GM13976 (cell line): Measurements from ENCODE around the gene SLC9A5.

Experiments used
- DNase-seq: peaks from one replicate; pipeline ENCODE4 v3.0.0; 2012; ENCODE audit warnings: low spot score
- CTCF ChIP-seq: IDR thresholded peaks from 2 replicates; pipeline ENCODE4 v1.5.1; 2012; ENCODE audit warnings: borderline replicate concordance, mild to moderate bottlenecking; ENCODE audit not compliant: insufficient read depth; ENCODE audit errors: extremely low read depth, missing control alignments, control extremely low read depth
- in situ Hi-C: fragments of 300-500 bp; cut with MboI; formaldehyde crosslinking; loops from one replicate; pipeline ENCODE4 v1.12.0; 2022; ENCODE audit warnings: low sequenced_read_pairs, mixed read lengths, inconsistent platforms; ENCODE audit not compliant: unreplicated experiment

The SLC9A5 gene

GRCh38 chr16:67265834-67266233 lies 17.1 kb downstream of the SLC9A5 start:
- in situ Hi-C loops = loop anchor here (25.0 kb wide), 1 partner anchor 146 kb away; the partner anchor contains the start of gene ZDHHC1
- no peak for TF ChIP-seq CTCF
- DNase-seq = no peak

- in situ Hi-C loops = loop anchor here (25.0 kb wide), 1 partner anchor 144 kb away; the partner anchor contains the start of gene ZDHHC1
- no peak for DNase-seq
These were observed 19.4 kb downstream of the SLC9A5 start for GRCh38 chr16:67268136-67268579.

GRCh38 chr16:67269766-67270165 lies 21.0 kb downstream of the SLC9A5 start:
- TF ChIP-seq CTCF = no peak

More at GRCh38 chr16:67268136-67268579, 19.4 kb downstream of the SLC9A5 start:
- TF ChIP-seq CTCF = no peak

GRCh38 chr16:67270931-67271338 lies 22.2 kb downstream of the SLC9A5 start:
- DNase-seq = no peak
- TF ChIP-seq CTCF = no peak
- in situ Hi-C loops = loop anchor here (25.0 kb wide), 1 partner anchor 141 kb away; the partner anchor contains the start of gene ZDHHC1

More at GRCh38 chr16:67269766-67270165, 21.0 kb downstream of the SLC9A5 start:
- in situ Hi-C loops = loop anchor here (25.0 kb wide), 1 partner anchor 143 kb away; the partner anchor contains the start of gene ZDHHC1
- DNase-seq = no peak

- no peak for TF ChIP-seq CTCF
- in situ Hi-C loops = loop anchor here (25.0 kb wide), 1 partner anchor 141 kb away; the partner anchor contains the start of gene ZDHHC1
- DNase-seq = no peak
These were observed 22.7 kb downstream of the SLC9A5 start for GRCh38 chr16:67271446-67271845.

- in situ Hi-C loops = no loop called here
- DNase-seq = no peak
- TF ChIP-seq CTCF = no peak
These were observed 26.5 kb downstream of the SLC9A5 start for GRCh38 chr16:67275321-67275720.
